Stimulated activated CD4-positive, alpha-beta T cell treated with anti-CD3 and anti-CD28 coated beads, Interleukin-1b, Interleukin-23, amount 100 ng/mL, for 4 hours (primary cell): Measurements from ENCODE around the gene IFFO2.
A peak's percentile ranks its signal among the peaks of the same experiment; 100 is the strongest.

Source experiments
- DNase-seq, 2 donors: peaks; one replicate each; pipeline ENCODE4 v3.0.0-alpha.2; 2020; ENCODE audit warnings: low read depth in 2 of 2

Gene IFFO2

DNA sequence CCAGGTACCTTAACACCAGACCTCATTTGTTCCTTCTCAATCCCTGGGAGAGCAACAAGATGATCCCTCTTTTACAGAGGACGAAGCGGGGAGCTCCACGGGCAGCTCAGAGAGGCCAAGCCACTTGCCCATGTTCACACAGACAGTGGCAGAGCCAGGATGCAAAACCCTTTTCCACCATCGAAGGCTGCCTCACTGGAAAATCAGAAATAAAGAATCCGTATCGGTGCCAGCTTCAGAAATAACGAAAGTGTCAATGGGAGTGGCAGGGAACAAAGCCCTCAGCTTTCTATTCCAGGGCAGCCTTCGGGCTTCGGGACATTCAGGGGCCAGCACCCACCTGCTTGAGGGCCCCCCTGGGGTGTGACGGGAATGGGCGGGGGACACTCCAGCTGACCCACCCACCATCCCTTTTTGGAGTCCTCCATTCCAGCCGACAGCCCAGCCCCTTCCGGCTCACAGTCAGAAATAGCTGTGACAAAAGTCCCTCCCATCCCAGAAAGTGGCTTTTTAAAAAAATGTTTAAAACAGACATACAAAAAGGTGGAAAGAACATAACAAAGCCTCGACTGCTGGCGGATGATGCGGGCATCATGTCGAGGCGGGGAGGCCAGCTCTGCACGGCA is 6.0 kb downstream of the IFFO2 start:
- no peak for DNase-seq

DNA sequence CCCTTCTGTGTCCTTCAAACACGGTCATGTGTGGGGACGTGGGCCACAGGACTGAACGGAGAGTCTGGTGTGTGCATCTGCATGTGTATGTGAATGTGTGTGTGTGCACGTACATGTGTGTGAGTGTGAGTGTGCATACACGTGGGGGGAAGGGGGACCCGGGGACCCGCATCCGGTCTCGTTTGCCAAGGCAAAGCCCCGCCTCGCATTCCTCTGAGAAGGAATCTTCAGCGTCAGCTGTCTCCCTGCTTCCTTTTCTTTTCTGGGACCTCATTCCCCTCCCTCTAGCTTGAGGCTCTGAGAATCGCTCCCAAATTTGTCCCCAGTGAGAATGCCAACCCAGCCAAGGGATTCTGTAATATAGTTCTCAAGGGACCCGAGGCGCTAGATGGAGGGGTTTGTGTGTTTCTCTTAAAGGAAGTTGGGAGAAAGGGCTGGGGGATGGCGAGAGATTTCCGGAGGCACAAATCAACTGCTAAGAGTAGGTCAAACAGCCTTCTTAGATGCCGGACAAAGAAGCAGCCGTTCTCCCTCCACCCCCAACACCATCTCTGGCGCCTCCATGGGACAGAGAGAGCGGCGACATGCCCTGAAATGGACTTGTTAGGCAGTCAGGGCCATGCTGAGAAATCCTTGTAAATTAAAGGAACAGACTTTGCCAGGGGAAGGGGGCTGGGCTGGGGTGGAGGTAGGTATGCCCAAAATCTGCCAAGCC is 6.6 kb downstream of the IFFO2 start:
- no peak for DNase-seq

DNA sequence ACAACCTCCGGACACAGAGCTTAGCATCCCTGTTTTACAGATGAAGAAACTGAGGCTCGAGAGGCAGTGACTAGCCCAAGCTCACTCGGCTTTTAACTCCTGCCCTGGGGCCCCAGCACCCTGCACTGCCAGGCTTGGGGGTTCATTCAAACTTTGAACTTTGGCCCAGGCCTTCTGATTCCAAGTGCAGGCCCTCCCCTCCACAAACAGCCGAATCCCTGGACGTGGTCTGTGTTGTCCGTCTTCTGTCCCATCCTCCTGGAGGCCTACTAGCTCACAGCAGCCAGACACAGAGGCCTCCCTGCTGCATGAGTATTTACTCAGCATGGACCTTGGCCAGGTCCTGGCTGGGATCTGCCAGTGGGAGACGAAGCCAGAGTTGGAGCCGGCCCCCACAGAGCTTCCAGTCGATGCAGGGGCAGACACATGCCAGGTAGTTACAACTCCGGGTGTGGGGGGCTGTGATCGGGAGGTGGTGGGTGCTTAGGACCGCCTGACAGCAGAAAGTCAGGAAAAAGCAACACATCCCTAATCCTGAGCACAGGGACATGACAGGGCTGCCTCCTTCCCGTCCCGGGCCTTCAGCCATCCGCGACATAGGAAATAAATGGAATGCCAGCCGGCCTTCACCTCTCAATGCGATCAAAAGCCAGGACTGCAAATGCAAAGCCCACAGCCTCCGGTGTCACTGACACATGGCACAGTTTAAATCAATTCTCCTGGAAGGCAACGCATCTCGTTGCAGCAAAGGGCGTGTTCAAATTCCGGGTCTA is 7.4 kb downstream of the IFFO2 start:
- no peak for DNase-seq

GRCh38 chr1:18948048-18948912 is 8.2 kb downstream of the IFFO2 start:
- peak in 1 of 2 donors; percentile 48 for DNase-seq

- no peak for DNase-seq
These were observed 8.9 kb downstream of the IFFO2 start for GRCh38 chr1:18947570-18947969.

DNA sequence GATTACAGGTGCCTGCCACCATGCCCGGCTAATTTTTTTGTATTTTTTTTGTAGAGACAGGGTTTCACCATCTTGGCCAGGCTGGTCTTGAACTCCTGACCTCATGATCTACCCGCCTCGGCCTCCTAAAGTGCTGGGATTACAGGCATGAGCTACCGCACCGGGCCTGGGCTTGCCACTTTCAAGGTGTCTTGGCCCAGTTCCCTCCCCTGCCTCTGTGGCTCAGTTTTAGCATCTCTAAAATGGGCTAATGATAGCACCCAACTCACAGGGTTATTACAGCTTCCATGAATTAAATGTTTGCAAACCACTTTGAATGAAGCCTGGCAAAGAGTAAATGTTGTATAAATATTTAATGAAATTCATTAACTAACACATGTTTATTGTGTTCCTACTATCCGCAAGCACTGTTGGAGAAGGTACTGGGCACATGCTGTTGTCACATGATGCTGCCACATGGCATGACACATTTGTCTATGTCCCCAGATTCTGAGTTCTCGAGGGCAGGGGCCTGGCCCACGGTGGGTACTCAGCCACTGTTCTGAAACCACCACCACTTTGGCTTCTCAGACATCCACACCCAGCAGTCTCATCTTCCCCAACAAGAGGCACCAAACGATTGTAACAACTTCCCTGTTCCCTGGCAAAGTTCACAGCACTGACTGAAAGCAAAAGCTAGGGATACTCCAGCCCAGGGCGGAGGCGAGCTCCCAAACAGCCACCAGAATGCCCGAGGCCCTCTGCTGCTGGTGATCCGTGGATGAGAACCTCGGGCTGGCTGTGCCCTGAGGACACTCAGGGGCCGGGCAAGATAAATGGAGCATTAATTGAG is 9.7 kb downstream of the IFFO2 start:
- DNase-seq, result no peak

- no peak for DNase-seq
These were observed 11.1 kb downstream of the IFFO2 start for GRCh38 chr1:18945401-18945849.

- no peak for DNase-seq
These were observed 11.7 kb downstream of the IFFO2 start for GRCh38 chr1:18944810-18945209.

DNA sequence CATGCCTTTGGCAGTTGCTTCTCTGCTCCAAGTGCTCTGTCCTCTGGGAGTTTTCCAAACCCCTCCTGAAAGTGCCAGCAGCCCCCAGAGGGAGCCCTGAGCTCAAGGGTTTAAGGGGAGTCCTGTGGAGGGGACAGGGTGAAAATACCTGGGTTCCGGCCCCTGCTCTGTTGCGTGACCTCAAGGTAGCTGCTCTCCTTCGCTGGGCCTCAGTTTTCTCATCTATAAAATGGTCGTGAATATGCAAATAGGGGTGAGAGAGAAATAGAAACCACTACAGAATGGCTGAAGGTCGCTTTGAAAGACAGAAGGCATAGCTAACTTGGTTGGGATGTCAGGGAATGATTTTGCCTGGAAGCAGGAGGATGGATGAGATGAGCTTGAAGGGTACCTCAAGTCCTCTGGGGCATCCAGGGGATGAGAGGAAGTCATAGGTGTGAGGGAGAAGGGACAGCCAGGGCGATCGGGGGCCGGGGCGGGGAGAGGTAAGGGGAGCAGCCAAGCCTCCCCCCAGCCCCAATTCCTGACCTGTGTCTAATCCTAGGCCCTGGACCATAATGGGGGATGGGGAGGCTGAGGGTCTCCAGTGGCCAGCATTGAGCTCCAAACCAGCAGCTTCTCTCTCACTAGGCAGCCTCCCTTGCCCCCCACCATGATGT is 12.4 kb downstream of the IFFO2 start:
- no peak for DNase-seq

- DNase-seq, result no peak
These were observed 13.3 kb downstream of the IFFO2 start for GRCh38 chr1:18943162-18943561.

DNA sequence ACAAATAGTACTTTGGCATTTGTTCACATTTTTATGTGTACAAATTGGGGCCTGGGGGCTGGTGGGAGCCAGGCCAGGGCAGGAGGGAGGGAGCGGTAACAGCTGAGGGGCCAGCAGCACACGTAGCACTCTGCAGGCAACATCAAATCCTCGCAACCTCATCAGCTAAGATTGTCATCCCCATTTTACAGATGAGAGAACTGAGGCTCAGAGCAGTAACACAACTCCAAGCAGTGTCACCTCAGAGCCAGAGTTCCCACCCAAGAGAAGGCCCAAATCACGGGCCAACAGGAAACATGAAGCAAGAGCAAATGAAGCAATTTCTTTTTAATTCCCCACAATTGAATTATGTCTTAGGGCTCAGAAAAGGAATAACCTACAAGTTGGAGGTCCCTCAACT is 14.1 kb downstream of the IFFO2 start:
- DNase-seq, result no peak

GRCh38 chr1:18941221-18942141 is 15.0 kb downstream of the IFFO2 start:
- DNase-seq, result no peak

DNA sequence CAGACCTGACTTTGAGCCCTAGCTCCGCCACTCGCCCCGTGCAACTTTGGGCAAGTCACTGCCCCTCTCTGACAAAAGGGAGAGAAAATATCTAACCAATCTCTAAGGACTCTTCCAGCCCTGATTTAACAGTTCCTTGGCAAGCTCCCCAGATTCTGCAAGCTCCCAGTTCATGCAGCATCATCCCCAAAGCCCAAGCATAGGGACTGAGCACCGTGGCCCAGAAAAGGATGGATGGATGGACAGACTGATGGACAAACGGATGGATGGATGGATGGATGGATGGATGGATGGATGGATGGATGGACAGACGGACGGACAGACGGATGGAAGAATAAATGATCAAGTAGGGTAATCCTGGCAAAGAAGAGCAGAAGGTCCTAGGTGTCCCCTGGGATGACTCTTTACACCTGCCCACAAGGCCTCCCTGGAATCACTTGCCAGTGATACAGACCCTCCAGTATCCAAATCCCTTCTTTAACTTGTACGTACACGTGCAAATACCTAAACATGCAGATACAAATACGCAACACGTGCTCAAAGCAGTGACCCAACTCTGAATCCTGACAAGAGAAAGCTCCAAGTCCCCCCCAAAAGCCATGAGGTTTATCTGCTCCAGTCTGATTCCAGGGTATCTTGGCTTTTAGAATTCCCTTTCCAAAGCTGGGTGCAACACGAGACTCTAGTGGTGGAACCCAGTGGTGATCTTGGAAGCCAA is 16.0 kb downstream of the IFFO2 start:
- DNase-seq, result no peak

- no peak for DNase-seq
These were observed 16.8 kb downstream of the IFFO2 start for GRCh38 chr1:18939398-18940302.

DNA sequence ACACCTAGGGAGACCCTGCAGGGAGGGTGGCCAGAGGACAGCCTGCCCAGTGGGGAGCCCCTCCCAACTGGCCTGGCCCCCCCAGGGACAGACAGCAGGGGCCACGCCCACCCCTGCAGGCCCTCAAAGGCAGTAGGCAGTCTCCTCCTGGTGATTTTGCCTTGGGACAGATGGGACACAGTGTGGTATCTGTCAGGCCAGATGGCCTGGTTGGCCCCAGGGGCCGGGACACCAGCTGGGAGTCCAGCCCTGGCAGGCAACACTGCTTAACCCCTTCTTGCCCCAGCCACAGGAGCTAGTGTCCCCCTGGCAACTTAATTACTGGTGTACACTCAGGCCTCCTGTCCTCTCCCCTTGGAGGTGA is 17.8 kb downstream of the IFFO2 start:
- no peak for DNase-seq

GRCh38 chr1:18938008-18938706 is 18.3 kb downstream of the IFFO2 start:
- no peak for DNase-seq

GRCh38 chr1:18937539-18937938 is 18.9 kb downstream of the IFFO2 start:
- no peak for DNase-seq
